Ectodermal cell (in vitro differentiated cells): ENCODE data around the gene TMTC2.

ENCODE experiments used
- H3K27ac ChIP-seq: 2 replicates; pipeline ENCODE4 v1.7.0; 2013; ENCODE audit warnings: mild to moderate bottlenecking, low read depth, low read length; ENCODE audit not compliant: insufficient read depth, poor library complexity, severe bottlenecking
- H3K27me3 ChIP-seq: 2 replicates; pipeline ENCODE4 v1.7.0; 2013; ENCODE audit warnings: mild to moderate bottlenecking, low read length; ENCODE audit not compliant: insufficient read depth, control insufficient read depth, poor library complexity, severe bottlenecking
- H3K36me3 ChIP-seq: one replicate; pipeline ENCODE4 v1.7.0; 2013; ENCODE audit warnings: low read length; ENCODE audit not compliant: control insufficient read depth, insufficient read depth
- H3K4me1 ChIP-seq: one replicate; pipeline ENCODE4 v1.7.0; 2013; ENCODE audit warnings: low read length; ENCODE audit not compliant: control insufficient read depth, insufficient read depth
- H3K4me3 ChIP-seq: 2 replicates; pipeline ENCODE4 v1.7.0; 2013; ENCODE audit warnings: low read depth, low read length, control low read depth; ENCODE audit not compliant: insufficient read depth
- H3K9me3 ChIP-seq: 2 replicates; pipeline ENCODE4 v1.7.0; 2013; ENCODE audit warnings: mild to moderate bottlenecking, low read length, moderate library complexity; ENCODE audit not compliant: control insufficient read depth
- WGBS, 2 experiments: methylation state at CpG; one replicate each; pipeline ENCODE4 v1.1.7; 2013; ENCODE audit warnings: missing lambda C conversion rate in 2 of 2; 5-methylcytosine and 5-hydroxymethylcytosine counted together

TMTC2 gene

GRCh38 chr12:82695531-82695930 is 8.8 kb downstream of the TMTC2 start:
- Histone ChIP-seq H3K36me3 (peaks cover 13% of the 10 kb centered on the region), H3K4me1 (peaks cover 11% of the 10 kb centered on the region), H3K4me3 (no peak overlapping the region), H3K27me3 (no peaks in the 10 kb centered on the region), H3K9me3 (no peaks in the 10 kb centered on the region), H3K27ac (no peak overlapping the region)
- WGBS, 2 experiments: 88 to 90% methylated on average over 2 of the region's 2 CpGs

DNA sequence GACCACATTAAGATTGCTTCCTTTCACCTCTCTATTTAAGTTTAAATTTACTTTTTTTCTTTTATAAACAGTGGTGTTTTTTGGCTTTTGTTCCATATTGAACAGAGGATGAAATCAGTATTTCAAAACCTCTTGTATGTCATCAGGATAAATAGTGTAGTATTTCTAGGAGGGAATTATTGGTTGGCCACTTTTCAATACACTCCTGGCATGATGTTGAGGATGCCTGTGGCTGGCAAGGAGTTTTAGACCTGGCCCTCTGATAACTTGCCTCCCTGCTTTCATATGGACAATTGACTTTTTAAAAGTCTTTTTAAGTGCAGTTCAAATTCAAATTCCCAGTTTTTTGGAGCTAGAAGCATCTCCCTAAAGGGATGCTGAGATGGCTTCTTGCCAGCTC is 9.8 kb downstream of the TMTC2 start:
- Histone ChIP-seq H3K27me3 (no peaks in the 10 kb centered on the region), H3K27ac (no peak overlapping the region), H3K9me3 (no peaks in the 10 kb centered on the region), H3K4me3 (no peak overlapping the region), H3K4me1 (peaks cover 11% of the 10 kb centered on the region), H3K36me3 (peaks cover 13% of the 10 kb centered on the region)

- 93 to 94% methylated on average over 12 of the region's 12 CpGs for WGBS, 2 experiments
- Histone ChIP-seq H3K4me1 (peaks cover 11% of the 10 kb centered on the region), H3K27ac (no peak overlapping the region), H3K9me3 (no peaks in the 10 kb centered on the region), H3K27me3 (no peaks in the 10 kb centered on the region), H3K36me3 (no peaks in the 10 kb centered on the region), H3K4me3 (no peak overlapping the region)
These were observed 12.2 kb downstream of the TMTC2 start for GRCh38 chr12:82698708-82699564.

DNA sequence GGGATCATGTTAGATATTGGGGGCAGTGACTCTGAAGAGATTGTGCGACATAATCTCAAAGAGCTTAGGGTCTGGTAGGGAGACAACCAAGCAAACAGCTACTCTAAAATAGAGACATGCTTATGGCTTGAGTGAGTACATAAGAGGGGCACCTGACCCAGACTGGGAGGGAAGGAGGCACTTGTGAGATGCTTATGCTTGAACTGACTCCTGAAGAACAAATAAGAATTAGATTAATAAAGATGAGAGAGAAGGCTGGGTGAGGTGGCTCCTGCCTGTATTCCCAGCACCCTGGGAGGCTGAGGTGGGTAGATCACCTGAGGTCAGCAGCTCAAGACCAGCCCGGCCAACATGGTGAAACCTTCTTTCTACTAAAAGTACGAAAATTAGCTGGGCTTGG is 19.1 kb downstream of the TMTC2 start:
- H3K4me1 ChIP-seq: peaks cover 20% of the 10 kb centered on the region
- H3K36me3 ChIP-seq: no peaks in the 10 kb centered on the region
- WGBS, 2 experiments: 93% methylated on average over 3 of the region's 3 CpGs
- no peak overlapping the region for H3K27ac ChIP-seq
- H3K4me3 ChIP-seq: no peak overlapping the region
- no peaks in the 10 kb centered on the region for H3K27me3 ChIP-seq
- no peaks in the 10 kb centered on the region for H3K9me3 ChIP-seq

GRCh38 chr12:82708061-82708879 is 21.6 kb downstream of the TMTC2 start:
- Histone ChIP-seq H3K9me3 (no peaks in the 10 kb centered on the region), H3K36me3 (no peaks in the 10 kb centered on the region), H3K27me3 (no peaks in the 10 kb centered on the region), H3K27ac (peak overlapping the region; percentile 52), H3K4me1 (peaks cover 20% of the 10 kb centered on the region), H3K4me3 (no peak overlapping the region)
- WGBS, 2 experiments: 53 to 54% methylated on average over 10 of the region's 10 CpGs

GRCh38 chr12:82709794-82710355 is 23.2 kb downstream of the TMTC2 start:
- Histone ChIP-seq H3K4me3 (no peak overlapping the region), H3K27me3 (no peaks in the 10 kb centered on the region), H3K4me1 (peaks cover 20% of the 10 kb centered on the region), H3K27ac (no peak overlapping the region), H3K9me3 (no peaks in the 10 kb centered on the region), H3K36me3 (no peaks in the 10 kb centered on the region)
- 96 to 100% methylated on average over 2 of the region's 2 CpGs for WGBS, 2 experiments

GRCh38 chr12:82710741-82711140 is 24.0 kb downstream of the TMTC2 start:
- no peaks in the 10 kb centered on the region for H3K36me3 ChIP-seq
- 95% methylated on average over 1 to 2 of the region's 2 CpGs for WGBS, 2 experiments

DNA sequence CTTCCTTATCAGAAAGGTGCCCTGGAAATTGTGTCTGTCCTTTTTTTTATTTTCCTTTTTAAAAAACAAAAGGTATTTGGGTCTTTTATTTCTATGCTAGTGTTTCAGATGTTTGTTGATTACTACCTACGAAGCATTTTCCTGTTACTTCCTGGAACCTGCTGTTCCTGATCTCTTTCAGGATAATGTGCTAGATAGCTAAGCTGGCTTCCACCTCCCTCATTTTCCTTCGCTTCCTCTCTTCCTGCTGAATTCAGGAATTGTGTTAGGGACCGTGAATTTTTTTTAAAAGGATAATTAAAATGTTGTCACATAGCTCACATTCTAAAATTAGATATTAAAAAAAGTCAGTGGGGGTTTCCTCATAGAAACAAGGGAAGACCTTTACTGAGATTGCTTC is 27.7 kb downstream of the TMTC2 start:
- H3K9me3 ChIP-seq: no peaks in the 10 kb centered on the region
- no peaks in the 10 kb centered on the region for H3K36me3 ChIP-seq
- WGBS, 2 experiments: 82 to 93% methylated on average over 1 to 2 of the region's 3 CpGs

More at GRCh38 chr12:82710741-82711140, 24.0 kb downstream of the TMTC2 start:
- Histone ChIP-seq H3K27ac (no peak overlapping the region), H3K4me1 (peaks cover 20% of the 10 kb centered on the region), H3K4me3 (no peak overlapping the region), H3K27me3 (no peaks in the 10 kb centered on the region), H3K9me3 (no peaks in the 10 kb centered on the region)

GRCh38 chr12:82721726-82722125 is 35.0 kb downstream of the TMTC2 start:
- no peaks in the 10 kb centered on the region for H3K36me3 ChIP-seq
- no peak overlapping the region for H3K4me3 ChIP-seq
- H3K9me3 ChIP-seq: no peaks in the 10 kb centered on the region
- H3K27ac ChIP-seq: no peak overlapping the region
- H3K27me3 ChIP-seq: no peaks in the 10 kb centered on the region
- 100% methylated on average over 1 of the region's 1 CpG; no CpG with 5 or more reads in 1 of the 2 experiments for WGBS, 2 experiments
- H3K4me1 ChIP-seq: no peaks in the 10 kb centered on the region

More for the DNA sequence above, 27.7 kb downstream of the TMTC2 start:
- Histone ChIP-seq H3K27me3 (no peaks in the 10 kb centered on the region), H3K4me3 (no peak overlapping the region), H3K4me1 (no peaks in the 10 kb centered on the region), H3K27ac (no peak overlapping the region)

GRCh38 chr12:82723093-82723492 is 36.4 kb downstream of the TMTC2 start:
- no peaks in the 10 kb centered on the region for H3K9me3 ChIP-seq
- no peaks in the 10 kb centered on the region for H3K36me3 ChIP-seq
- no peaks in the 10 kb centered on the region for H3K4me1 ChIP-seq
- no peak overlapping the region for H3K4me3 ChIP-seq
- H3K27ac ChIP-seq: no peak overlapping the region
- no peaks in the 10 kb centered on the region for H3K27me3 ChIP-seq
- 95 to 100% methylated on average over 2 to 3 of the region's 4 CpGs for WGBS, 2 experiments
